ENCODE measurements around the gene RAB36.

GRCh38 chr22:23103199-23103954, 41.9 kb upstream of the RAB36 start:
- TF ChIP-seq RFX5 (IDR thresholded peaks at IDR 0.05; ENCODE audit: low read length) (no peak), REST (IDR thresholded peaks at IDR 0.05; ENCODE audit: low read depth, low read length) (no peak)

Data from SK-N-SH (cell line).